AML-193 (cell line): ENCODE measurements around the gene ARSJ.
A peak's percentile ranks its signal among the peaks of the same experiment; 100 is the strongest.
"Not testable (repeated sequence)": the region's sequence is repeated elsewhere in the genome, so short reads cannot be mapped to it uniquely, and the experiment has no call there.

Experiments
- DNase-seq, 2 experiments: peaks; one replicate each; lab custom pipeline; 2025; lab: John Stamatoyannopoulos, UW

Gene ARSJ

GRCh38 chr4:113957956-113958355 is 21.5 kb downstream of the ARSJ start:
- no peak for DNase-seq

- DNase-seq, result no peak
Measured at GRCh38 chr4:113955948-113956347, 23.5 kb downstream of the ARSJ start.

GRCh38 chr4:113955411-113955810 is 24.0 kb downstream of the ARSJ start:
- DNase-seq, result no peak

DNA sequence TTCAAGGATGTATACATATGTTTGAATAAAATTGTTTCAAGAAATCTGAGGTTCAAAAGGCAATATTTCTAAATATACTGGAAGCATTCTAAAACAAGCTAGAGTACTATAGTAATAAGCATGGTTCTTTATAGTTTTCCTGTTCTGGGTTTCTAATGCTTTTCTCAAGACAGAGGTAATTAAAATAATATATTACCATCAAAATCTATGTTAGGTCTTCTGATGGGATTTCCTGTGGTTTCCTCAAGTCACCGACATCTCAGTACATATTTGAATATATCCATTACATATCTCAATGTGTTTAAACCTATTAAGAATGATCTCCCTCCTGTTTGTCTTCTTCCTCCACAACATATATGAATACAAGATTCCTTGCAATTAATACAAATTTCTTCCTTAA is 25.6 kb downstream of the ARSJ start:
- no peak for DNase-seq

- DNase-seq, result peak; percentile 43 to 56
Measured at GRCh38 chr4:113952452-113953029, 26.9 kb downstream of the ARSJ start.

GRCh38 chr4:113951263-113951662 is 28.2 kb downstream of the ARSJ start:
- no peak for DNase-seq

DNA sequence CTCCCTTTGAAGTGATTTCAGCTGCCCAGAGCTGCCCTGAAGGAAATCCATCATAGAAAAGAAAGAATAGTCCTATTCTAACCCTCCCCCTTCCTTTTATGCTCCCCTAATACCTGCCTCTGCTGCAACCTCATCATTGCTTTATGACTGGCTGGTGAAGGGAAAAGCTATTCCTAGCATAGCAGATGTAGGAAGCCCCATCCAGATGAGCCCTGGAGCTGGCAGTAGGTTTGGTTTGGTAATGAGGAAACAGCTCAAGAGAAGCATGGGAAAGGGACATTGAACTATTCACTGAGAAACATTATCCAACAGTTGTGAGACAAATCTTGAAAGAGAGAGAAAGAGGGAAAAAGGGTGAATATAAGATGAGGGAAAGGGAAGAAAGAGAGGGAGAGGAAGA is 29.2 kb downstream of the ARSJ start:
- DNase-seq, result no peak

DNA sequence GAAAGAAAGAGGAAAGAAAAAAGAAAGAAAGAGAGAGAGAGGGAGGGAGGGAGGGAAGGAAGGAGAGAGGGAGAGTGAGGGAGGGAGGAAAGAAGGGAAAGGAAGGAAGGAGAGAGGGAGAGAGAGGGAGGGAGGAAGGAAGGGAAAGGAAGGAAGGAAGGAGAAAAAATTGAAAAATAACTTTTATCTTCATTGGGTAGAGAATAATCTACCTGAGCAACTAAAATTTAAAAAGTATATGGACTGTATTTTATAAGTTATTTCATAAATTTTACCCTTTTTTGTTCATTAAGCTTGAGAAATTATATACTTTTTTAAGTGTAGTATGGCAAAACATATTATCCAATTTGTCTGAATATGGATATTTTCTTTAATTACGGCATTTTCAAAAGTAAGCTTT is 32.0 kb downstream of the ARSJ start:
- DNase-seq, result no peak

GRCh38 chr4:113945906-113946305 is 33.5 kb downstream of the ARSJ start:
- DNase-seq, result no peak

- no peak for DNase-seq
Measured at GRCh38 chr4:113943863-113944262, 35.6 kb downstream of the ARSJ start.

- DNase-seq, result no peak
Measured at GRCh38 chr4:113943085-113943484, 36.4 kb downstream of the ARSJ start.

DNA sequence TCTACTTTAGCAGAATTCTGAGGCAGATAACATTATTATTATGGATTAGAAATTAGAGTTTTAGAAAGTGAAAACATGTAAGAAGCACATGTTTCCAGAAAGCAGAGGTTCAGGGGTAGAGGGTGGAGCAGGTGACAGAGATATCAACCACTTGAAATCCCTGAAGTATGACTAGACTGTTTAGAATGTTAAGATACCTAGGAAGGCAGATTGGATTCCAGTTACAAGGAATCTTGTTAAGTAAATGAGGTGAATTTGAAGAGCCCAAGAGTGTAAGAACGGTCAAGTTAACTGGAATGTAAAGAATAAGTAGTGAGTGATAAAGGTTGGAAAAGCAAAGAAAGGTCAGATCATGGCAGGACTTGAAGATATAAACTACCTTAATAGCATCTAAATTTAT is 37.6 kb downstream of the ARSJ start:
- DNase-seq, result no peak

- DNase-seq, result not testable (repeated sequence)
Measured at GRCh38 chr4:113940103-113940502, 39.3 kb downstream of the ARSJ start.

GRCh38 chr4:113935190-113935589 is 44.3 kb downstream of the ARSJ start:
- DNase-seq, result no peak

GRCh38 chr4:113924706-113925105 is 54.7 kb downstream of the ARSJ start:
- DNase-seq, result not testable (repeated sequence)

- no peak for DNase-seq
Measured at GRCh38 chr4:113921089-113921794, 58.2 kb downstream of the ARSJ start.

DNA sequence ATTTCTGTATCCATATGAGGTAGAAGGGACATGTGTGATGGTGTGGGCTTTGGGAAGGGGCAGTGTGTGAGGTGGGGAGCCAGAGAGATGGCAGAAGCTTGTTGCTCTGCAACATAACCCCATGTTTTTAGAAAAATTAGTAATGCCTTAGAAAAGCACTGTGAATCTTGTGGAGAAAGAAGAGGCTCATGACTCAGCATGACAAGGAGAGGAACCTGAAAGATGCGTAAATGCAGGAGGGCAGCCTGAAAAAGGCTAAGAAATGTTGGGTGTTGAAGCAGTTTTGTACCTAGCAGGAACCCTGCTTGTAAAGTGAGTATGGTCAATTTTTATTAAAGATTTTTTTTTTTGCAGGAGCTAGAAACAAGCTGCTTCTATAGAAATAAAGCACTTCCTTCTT is 59.8 kb downstream of the ARSJ start:
- DNase-seq, result no peak

DNA sequence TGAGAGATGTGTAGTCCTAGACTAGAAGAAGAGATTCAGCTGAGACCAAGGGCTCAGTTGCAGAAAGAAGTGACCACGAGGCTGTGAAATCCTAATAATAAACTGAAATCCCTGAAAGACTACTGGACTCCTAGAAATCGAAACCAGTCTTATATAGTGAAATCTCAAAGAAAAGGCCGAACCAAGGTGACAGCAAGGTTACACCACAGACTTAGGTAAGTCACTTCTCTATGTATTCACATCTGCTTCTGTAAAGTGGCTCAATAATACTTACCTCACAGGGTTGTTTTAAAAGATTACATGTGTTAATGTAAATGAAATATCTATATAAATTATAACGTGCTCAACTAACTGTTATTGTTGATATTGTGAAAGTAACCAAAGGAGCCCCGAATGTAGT is 60.3 kb downstream of the ARSJ start:
- no peak for DNase-seq

- DNase-seq, result peak in 1 of 2 experiments; percentile 3
Measured at GRCh38 chr4:113908829-113909228, 70.6 kb downstream of the ARSJ start.

GRCh38 chr4:113907559-113907958 is 71.9 kb downstream of the ARSJ start:
- DNase-seq, result no peak

DNA sequence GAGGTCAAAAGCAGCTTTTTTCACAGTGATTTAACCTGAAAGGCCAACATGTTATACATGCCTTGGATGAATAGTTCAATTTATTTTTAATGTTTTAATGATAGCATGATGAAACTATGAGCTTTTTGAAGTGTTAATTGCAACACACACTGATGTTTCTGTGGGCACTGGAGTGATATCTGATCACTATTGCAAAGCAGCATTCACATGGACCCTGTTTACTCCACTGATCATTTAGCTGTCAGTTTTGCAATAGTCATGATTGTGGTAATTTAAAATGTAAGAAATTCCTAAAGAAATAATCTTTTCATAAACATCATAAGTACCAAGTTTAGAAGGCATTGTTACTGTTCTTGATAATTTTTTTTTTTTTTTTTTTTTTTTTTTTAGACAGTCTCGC is 74.1 kb downstream of the ARSJ start:
- no peak for DNase-seq

DNA sequence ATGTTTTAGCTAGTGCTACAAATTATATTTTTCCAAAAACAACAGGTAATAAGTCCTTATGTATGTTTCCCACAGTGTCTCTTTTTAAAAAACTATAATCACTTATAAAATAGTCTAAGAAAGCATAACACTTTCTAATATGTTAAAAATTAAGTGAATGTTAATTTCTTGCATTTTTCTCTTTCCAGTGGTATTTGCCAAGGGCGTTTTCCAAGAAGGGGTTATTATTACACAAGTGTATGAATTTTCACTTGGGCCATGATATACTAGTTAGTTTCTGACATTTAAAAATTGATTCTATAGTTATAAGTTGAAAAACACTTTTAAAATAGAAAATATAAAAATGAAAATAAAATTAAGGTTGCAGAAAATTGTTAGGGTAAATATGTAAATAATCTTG is 74.6 kb downstream of the ARSJ start:
- DNase-seq, result no peak

DNA sequence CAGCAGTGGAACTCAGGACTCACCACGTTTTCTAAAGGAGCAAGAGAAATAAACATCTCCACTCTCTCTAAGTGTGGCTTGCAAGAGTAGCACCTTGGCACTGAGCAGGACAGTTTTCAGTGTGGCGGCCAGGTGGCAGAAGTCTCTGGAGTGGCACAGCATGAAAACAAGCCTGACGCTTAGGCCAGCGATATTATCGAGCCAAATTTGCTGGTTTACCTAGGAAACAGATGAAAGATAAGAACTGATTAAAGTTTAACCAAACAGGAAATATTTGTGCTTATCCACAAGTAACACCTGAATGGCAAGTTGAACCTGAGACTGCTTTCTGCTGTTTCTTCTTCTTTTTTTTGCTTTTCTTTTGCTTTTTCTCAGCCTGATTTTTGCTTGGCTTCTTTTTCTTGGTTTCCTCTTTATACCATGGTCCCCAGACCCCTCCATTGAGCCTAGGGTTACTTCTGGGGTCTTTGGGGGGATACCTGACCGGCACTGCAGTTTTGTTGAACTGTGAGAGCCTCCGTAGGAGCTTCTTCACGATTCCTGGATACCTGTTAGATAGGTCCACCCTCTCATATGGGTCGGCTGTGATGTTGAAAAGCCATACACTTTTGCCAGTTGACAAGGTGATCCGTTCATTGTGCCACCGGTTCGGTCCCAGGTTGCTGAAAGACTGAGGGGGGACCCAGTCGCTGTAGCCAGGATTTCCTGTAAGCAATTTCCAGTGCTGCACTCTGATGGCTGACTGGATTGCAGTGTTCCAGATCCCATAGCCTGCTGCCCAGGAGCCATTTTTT is 77.3 kb downstream of the ARSJ start:
- DNase-seq, result no peak
